ENCODE results near the gene MYRF.

Gene MYRF

GRCh38 chr11:61760946-61761345 is 8.5 kb downstream of the MYRF start:
- no peak for DNase-seq (ENCODE audit: low spot score)

DNA sequence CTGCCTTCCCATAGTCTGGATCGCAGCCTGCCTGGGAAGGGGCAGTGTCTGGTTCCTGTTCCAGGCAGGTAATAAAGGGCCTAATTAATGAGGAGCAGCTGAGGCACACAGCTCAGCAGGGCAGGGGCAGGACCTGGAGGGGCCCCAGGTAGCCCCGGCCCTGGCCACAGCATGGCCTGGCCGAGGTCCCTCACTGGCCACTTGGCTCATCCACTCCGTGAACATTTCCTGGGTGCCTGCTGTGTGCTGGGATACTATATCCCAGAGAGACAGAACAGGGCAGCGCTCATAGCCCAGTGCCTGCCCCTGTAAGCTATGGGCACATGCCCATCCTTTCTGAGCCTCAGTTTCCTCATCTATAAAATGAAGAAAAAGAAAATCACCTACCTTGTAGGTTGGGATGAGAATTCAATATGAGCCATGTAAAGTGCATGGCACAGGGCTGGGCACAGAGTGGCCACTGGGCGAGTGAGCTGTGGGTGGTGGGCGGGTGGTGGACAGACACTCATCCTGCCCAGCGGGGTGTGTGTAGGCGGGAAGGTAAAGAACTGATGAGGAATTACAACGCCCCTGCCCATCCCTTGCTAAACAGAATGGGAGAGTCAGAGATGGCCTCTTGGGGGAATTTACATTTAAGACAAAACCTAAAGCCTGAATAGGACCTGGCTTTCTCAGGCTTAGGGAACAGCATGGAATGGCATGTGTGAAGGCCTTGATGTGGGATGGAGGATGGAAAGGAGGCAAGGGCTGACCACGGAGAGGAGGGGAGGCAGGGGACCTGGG is 9.2 kb downstream of the MYRF start:
- no peak for DNase-seq (ENCODE audit: low spot score)

GRCh38 chr11:61762223-61762615 is 9.8 kb downstream of the MYRF start:
- DNase-seq (ENCODE audit: low spot score) = no peak

- DNase-seq (ENCODE audit: low spot score) = no peak
Measured at GRCh38 chr11:61762798-61763197, 10.4 kb downstream of the MYRF start.

DNA sequence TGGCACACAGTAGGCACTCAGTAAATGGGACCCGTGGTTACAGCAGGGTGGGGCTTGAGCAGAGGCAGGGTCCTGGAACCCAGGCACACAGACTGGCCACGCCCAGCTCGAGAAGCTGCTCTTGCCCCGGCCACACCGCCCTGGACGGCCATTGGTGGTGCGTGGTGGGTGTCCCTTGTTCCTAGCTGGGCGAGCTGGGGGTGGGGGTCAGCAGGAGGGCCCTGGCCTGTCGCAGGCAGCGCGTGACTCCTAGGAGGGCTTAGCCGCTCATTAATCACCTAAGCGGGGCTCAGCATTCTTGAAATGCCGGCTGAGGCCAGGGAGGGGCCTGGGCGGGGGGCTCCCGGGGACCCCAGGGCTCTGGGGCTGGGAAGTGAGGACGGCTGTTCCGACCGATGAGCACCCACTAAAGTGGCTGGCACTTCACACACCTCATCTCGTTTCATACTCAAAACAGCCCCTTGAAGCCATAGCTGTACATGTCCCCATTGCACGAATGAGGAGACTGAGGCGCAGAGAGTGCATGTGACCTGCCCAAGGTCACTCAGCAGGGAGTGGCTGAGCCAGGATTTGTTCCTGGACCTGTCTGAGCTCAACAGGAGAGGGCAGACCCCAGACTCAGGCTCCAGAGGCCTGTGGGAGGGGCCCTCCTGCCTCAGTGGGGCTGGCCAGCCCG is 11.6 kb downstream of the MYRF start:
- no peak for DNase-seq (ENCODE audit: low spot score)

DNA sequence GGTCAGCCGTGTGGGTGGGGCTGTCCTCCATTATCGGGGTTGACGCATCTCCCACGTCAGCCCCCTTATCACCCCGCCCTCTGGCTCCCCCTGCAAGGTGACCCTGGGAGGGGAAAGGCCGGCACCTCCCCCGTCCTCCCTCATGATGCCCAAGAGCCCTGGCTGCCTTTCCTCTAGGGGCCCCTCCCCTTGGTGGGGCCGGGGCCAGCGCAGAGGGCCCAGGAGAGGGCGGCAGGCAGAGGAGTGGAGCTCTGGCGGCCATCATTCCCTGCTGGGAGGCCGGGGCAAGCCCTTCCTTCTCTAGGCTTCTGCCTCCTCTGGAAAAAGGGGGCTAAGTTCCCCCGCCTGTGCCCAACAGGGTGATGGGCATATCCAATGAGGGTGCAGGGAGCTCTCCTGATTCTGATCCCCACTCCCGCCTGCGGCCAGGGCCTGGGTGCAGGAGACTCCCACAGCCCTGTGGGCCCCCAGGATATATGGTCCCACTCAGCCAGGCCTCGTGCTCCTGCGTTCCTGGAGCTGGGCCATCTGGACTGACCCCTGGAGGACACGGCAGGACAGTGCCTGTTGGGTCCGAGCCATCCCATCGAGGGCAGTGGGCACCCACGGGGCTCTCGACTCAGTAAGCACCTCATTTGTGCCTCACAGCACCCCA is 12.3 kb downstream of the MYRF start:
- no peak for DNase-seq (ENCODE audit: low spot score)

DNA sequence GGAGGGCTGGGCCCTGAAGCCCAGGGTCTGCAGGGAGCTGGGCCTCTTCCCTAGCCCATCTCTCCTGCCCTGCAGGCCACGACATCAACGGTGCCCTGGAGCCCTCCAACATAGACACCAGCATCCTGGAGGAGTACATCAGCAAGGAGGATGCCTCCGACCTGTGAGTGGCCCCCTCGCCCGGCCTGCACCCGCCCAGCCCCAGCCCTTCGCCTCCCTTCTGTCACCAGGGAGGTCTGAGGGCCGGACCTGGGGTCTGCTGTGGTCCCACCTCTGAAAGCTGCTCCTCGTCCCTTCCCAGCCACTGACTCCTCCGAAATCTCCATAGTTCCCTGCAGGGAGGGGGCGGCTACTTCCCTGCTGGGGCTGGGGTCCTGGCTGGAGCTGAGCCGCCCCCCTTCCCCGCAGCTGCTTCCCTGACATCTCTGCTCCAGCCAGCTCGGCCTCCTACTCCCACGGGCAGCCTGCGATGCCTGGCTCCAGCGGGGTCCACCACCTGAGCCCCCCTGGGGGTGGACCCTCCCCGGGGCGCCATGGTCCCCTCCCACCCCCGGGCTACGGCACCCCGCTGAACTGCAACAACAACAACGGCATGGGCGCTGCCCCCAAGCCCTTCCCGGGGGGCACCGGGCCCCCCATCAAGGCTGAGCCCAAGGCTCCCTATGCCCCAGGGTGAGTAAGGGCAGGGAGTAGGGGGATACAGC is 13.3 kb downstream of the MYRF start:
- no peak for DNase-seq (ENCODE audit: low spot score)

- no peak for DNase-seq (ENCODE audit: low spot score)
Measured at GRCh38 chr11:61766353-61766841, 14.0 kb downstream of the MYRF start.

GRCh38 chr11:61768376-61769076 is 16.1 kb downstream of the MYRF start:
- no peak for DNase-seq (ENCODE audit: low spot score)

DNA sequence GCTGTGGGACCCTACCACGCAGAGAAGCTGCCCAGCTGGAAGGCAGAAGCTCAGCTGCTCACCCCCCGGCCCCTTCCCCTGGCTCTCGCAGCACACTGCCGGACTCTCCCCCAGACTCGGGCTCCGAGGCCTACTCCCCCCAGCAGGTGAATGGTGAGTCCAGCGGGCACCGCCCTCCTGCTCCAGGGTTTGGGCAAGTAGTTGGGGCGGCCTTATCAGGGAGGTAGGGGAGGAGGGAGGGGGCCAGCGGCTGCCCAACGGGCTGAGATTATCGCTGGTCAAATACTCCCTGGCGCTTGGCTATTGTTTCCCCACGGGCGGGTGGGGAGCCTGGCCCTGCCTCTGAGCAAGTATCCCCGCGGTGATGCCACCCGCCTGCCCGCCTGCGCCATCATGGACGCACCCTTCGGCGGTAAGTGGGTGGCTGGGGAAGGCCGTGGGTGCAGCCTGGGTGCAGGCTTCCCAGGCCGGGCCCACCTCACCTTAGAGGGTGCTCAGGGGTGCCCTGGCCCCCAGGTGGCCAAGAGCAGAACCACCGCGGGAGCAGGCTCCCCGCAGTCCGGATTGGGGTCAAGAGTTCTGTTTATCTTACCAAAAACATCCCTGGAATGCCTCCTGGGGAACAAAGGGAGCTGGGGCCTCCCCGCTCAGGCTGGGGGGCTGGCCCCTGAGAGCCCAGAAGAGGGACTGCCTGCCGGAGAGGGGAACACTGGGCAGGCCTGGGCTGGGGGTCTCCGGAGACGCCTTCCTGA is 16.9 kb downstream of the MYRF start:
- no peak for DNase-seq (ENCODE audit: low spot score)

GRCh38 chr11:61769946-61770683 is 17.7 kb downstream of the MYRF start:
- no peak for DNase-seq (ENCODE audit: low spot score)

- DNase-seq (ENCODE audit: low spot score) = no peak
Measured at GRCh38 chr11:61771195-61771894, 18.9 kb downstream of the MYRF start.

DNA sequence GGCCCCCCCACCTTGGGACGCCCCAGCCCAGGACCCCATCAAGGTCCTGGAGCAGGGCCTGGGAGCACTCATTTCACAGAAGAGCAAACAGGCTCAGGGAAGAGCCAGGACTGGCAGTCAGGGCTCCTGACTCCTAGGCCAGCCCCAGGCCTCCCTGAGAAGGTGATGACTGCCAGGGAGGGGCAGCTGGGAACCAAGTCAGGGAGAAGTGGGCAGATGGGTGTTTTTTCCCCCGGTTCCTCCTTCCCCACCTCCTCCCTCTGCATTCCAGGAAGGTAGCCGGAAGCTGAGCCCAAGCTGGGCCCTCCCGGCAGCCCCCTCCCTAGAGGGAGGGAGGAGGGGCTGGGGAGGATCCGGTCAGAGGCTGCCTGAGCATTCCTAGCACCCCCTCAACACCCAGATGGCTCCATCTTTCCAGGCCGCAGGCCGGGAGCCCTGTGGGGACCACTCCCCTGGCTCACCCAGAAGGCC is 19.6 kb downstream of the MYRF start:
- no peak for DNase-seq (ENCODE audit: low spot score)

DNA sequence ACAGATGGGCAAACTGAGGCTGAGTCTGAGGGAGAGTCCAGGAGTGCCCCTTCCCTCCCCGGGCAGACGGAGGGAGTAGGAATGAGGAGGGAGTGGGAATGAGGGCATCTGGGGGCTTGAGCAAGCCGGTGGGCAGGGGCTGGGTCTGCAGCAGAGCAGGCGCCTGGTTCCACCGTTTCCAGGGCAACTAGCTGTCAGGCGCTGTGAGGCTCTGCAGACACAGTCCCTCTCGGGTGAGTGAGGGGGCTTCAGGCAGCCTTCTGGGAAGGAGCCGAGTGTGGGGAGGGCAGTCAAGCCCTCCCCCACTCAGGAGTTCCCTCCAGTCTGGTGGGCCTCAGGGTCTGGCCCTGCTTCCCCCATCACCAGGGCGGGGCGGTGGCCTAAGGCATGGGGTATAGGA is 20.9 kb downstream of the MYRF start:
- DNase-seq (ENCODE audit: low spot score) = no peak

DNA sequence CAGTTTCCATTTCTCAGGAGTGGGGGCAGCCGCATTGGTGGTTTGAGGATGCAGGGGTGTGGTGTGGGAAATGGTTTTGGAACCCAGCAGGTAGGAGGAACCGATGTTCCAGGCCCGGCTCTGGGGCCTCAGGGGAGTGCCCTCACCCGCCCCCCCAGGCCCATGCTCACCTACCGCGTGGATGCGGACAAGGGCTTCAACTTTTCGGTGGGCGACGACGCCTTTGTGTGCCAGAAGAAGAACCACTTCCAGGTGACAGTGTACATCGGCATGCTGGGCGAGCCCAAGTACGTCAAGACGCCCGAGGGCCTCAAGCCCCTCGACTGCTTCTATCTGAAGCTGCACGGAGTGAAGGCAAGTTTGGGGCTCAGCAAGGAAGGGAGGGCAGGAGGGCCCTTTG is 21.4 kb downstream of the MYRF start:
- no peak for DNase-seq (ENCODE audit: low spot score)

- no peak for DNase-seq (ENCODE audit: low spot score)
Measured at GRCh38 chr11:61774411-61774810, 22.0 kb downstream of the MYRF start.

- no peak for DNase-seq (ENCODE audit: low spot score)
Measured at GRCh38 chr11:61775106-61775505, 22.7 kb downstream of the MYRF start.

- DNase-seq (ENCODE audit: low spot score) = peak; percentile 14
Measured at GRCh38 chr11:61775606-61776554, 23.4 kb downstream of the MYRF start.
